Measurements from ENCODE around the gene FANK1. TPM values are rescaled to one million over a fixed set of nuclear protein-coding genes. Genes with fewer than 3 reads are reported as not detected.

The FANK1 gene
- total RNA-seq, 2 experiments from 2014 or later = not detected

- Histone ChIP-seq H4K20me1 (ENCODE audit: insufficient read depth, low read length) (no peaks in the 10 kb centered on the region), H3K9me3 (ENCODE audit: low read length) (no peaks in the 10 kb centered on the region), H3K4me1 (ENCODE audit: insufficient read depth, low read length, poor library complexity, severe bottlenecking) (no peaks in the 10 kb centered on the region), H2AFZ (ENCODE audit: low read length) (no peak overlapping the region), H3K27ac (ENCODE audit: low read depth, low read length, poor library complexity, severe bottlenecking) (no peak overlapping the region), H3K4me2 (ENCODE audit: low read length) (no peak overlapping the region), H3K4me3 (ENCODE audit: low read depth, low read length, poor library complexity, severe bottlenecking) (no peak overlapping the region), H3K79me2 (ENCODE audit: insufficient read depth, low read depth, low read length) (no peaks in the 10 kb centered on the region), H3K9me2 (ENCODE audit: insufficient read depth, low read length) (no peaks in the 10 kb centered on the region), H3K36me3 (ENCODE audit: insufficient read depth, low read length) (no peaks in the 10 kb centered on the region)
- intact Hi-C loops (cut with micrococcal nuclease; ENCODE audit: unreplicated experiment) = no loop called here
- BruUV-seq (replicated peaks) = no TSS peak
- TF ChIP-seq CTCF (conservative IDR thresholded peaks at IDR 0.05; ENCODE audit: low read length) (no peak), EZH2phosphoT487 (IDR thresholded peaks at IDR 0.05; ENCODE audit: borderline replicate concordance, low read depth, low read length) (no peak)
- ChIA-PET POLR2A (no interaction called here), CTCF (ENCODE audit: unreplicated experiment) (no interaction called here)
- no peak for DNase-seq (ENCODE audit: low spot score)
Measured at GRCh38 chr10:126058104-126058503, 161.7 kb downstream of the FANK1 start.

GRCh38 chr10:126058507-126058906, 162.1 kb downstream of the FANK1 start:
- Histone ChIP-seq H3K9me2 (ENCODE audit: insufficient read depth, low read length) (no peaks in the 10 kb centered on the region), H3K9me3 (ENCODE audit: low read length) (no peaks in the 10 kb centered on the region), H3K4me2 (ENCODE audit: low read length) (no peak overlapping the region), H3K79me2 (ENCODE audit: insufficient read depth, low read depth, low read length) (no peaks in the 10 kb centered on the region), H3K4me1 (ENCODE audit: insufficient read depth, low read length, poor library complexity, severe bottlenecking) (no peaks in the 10 kb centered on the region), H3K36me3 (ENCODE audit: insufficient read depth, low read length) (no peaks in the 10 kb centered on the region), H3K4me3 (ENCODE audit: low read depth, low read length, poor library complexity, severe bottlenecking) (no peak overlapping the region), H4K20me1 (ENCODE audit: insufficient read depth, low read length) (no peaks in the 10 kb centered on the region), H2AFZ (ENCODE audit: low read length) (no peak overlapping the region), H3K27ac (ENCODE audit: low read depth, low read length, poor library complexity, severe bottlenecking) (no peak overlapping the region)
- ChIA-PET POLR2A (no interaction called here), CTCF (ENCODE audit: unreplicated experiment) (no interaction called here)
- TF ChIP-seq EZH2phosphoT487 (IDR thresholded peaks at IDR 0.05; ENCODE audit: borderline replicate concordance, low read depth, low read length) (no peak), CTCF (conservative IDR thresholded peaks at IDR 0.05; ENCODE audit: low read length) (no peak)
- intact Hi-C loops (cut with micrococcal nuclease; ENCODE audit: unreplicated experiment) = no loop called here
- no peak for DNase-seq (ENCODE audit: low spot score)
- no TSS peak for BruUV-seq (replicated peaks)

Small RNA genes within 50 kb of the gene (small RNA-seq; reads per million reads assigned to genes)
- gene GNG10P1 = not detected
- not detected for gene RF00017
- gene RNU2-42P = not detected

Other genes with a start within 250 kb of the FANK1 start
- gene TEX36, start 213.4 kb upstream of the FANK1 start, total RNA-seq (2014; rRNA removed; shearing (Covaris generic)) = not detected in 2 replicates
- not detected in 2 replicates for gene TEX36, start 213.4 kb upstream of the FANK1 start, total RNA-seq (2022)
- gene EDRF1, start 176.9 kb upstream of the FANK1 start, total RNA-seq (2014; rRNA removed; shearing (Covaris generic)) = 87.5 and 117 TPM in 2 replicates
- gene EDRF1, start 176.9 kb upstream of the FANK1 start, total RNA-seq (2022) = 221 and 232 TPM in 2 replicates
- gene MMP21, start 120.7 kb upstream of the FANK1 start, total RNA-seq (2014; rRNA removed; shearing (Covaris generic)) = not detected in 2 replicates
- gene MMP21, start 120.7 kb upstream of the FANK1 start, total RNA-seq (2022) = not detected in 2 replicates
- gene UROS, start 73.3 kb upstream of the FANK1 start, total RNA-seq (2014; rRNA removed; shearing (Covaris generic)) = 37.3 and 39.7 TPM in 2 replicates
- gene UROS, start 73.3 kb upstream of the FANK1 start, total RNA-seq (2022) = 40.3 and 44.5 TPM in 2 replicates
- 59.1 and 61.4 TPM in 2 replicates for gene BCCIP, start 73.0 kb upstream of the FANK1 start, total RNA-seq (2014; rRNA removed; shearing (Covaris generic))
- 81.1 and 96.2 TPM in 2 replicates for gene BCCIP, start 73.0 kb upstream of the FANK1 start, total RNA-seq (2022)
- 0.22 and 0.46 TPM in 2 replicates for gene DHX32, start 15.3 kb upstream of the FANK1 start, total RNA-seq (2014; rRNA removed; shearing (Covaris generic))
- gene DHX32, start 15.3 kb upstream of the FANK1 start, total RNA-seq (2022) = 0.27 TPM in 1 of 2 replicates, not detected in the other